SU-DHL-6 (cell line): ENCODE measurements around the gene ASPHD1.

Experiments
- H2AFZ ChIP-seq: fragments of 200-600 bp; sonication (generic); 2 replicates; pipeline ENCODE4 v1.6.1; 2014; ENCODE audit warnings: low read depth, mild to moderate bottlenecking, moderate library complexity, mixed read lengths, antibody characterized with exemption, low read length; ENCODE audit not compliant: severe bottlenecking
- H3F3A ChIP-seq: fragments of 200-600 bp; shearing (Covaris generic); 2 replicates; pipeline ENCODE4 v1.6.0; 2016; ENCODE audit warnings: antibody characterized with exemption, mild to moderate bottlenecking; ENCODE audit not compliant: insufficient read depth
- H3K27ac ChIP-seq: fragments of 200-600 bp; sonication (generic); 2 replicates; pipeline ENCODE4 v1.5.1; 2016; ENCODE audit warnings: low read depth, mild to moderate bottlenecking, low read length, moderate library complexity, mixed read lengths
- H3K27me3 ChIP-seq: fragments of 200-600 bp; sonication (generic), shearing (Covaris generic); 2 replicates; pipeline ENCODE4 v1.6.0; 2014; ENCODE audit warnings: mild to moderate bottlenecking, low read length
- H3K36me3 ChIP-seq: fragments of 200-600 bp; sonication (generic); 2 replicates; pipeline ENCODE4 v1.6.1; 2014; ENCODE audit warnings: mild to moderate bottlenecking, low read length, mixed read lengths
- H3K4me2 ChIP-seq: fragments of 300-600, 200-600 bp; shearing (Covaris generic), sonication (generic); 2 replicates; pipeline ENCODE4 v1.6.0; 2014; ENCODE audit warnings: low read length, low read depth, mild to moderate bottlenecking; ENCODE audit not compliant: poor library complexity, severe bottlenecking
- H3K4me3 ChIP-seq: fragments of 200-600 bp; sonication (generic); 2 replicates; pipeline ENCODE4 v1.5.1; 2014; ENCODE audit warnings: antibody characterized with exemption, low read length, mild to moderate bottlenecking, mixed read lengths; ENCODE audit not compliant: insufficient read depth, poor library complexity, severe bottlenecking
- H3K79me2 ChIP-seq: fragments of 200-600 bp; sonication (generic); 2 replicates; pipeline ENCODE4 v1.6.1; 2014; ENCODE audit warnings: mild to moderate bottlenecking, low read length, moderate library complexity; ENCODE audit not compliant: insufficient read depth
- H3K9ac ChIP-seq: fragments of 200-600 bp; sonication (generic); 2 replicates; pipeline ENCODE4 v1.7.0; 2014; ENCODE audit warnings: mild to moderate bottlenecking, low read length
- H3K9me2 ChIP-seq: fragments of 200-600 bp; sonication (generic); replicated peaks from 2 replicates; pipeline ENCODE4 v1.6.1; 2014; ENCODE audit warnings: low read length; ENCODE audit not compliant: insufficient read depth
- H3K9me3 ChIP-seq: fragments of 200-600 bp; sonication (generic); 2 replicates; pipeline ENCODE4 v1.6.1; 2014; ENCODE audit warnings: low read length, mixed read lengths; ENCODE audit not compliant: insufficient read depth
- H4K20me1 ChIP-seq: fragments of 200-600 bp; sonication (generic); 2 replicates; pipeline ENCODE4 v1.6.1; 2014; ENCODE audit warnings: low read depth, mild to moderate bottlenecking, antibody characterized with exemption, low read length, moderate library complexity, mixed read lengths
- CTCF ChIP-seq: fragments of 200-600 bp; sonication (generic); IDR thresholded peaks from one replicate; pipeline ENCODE4 v1.5.1; 2017; ENCODE audit warnings: antibody characterized with exemption, mild to moderate bottlenecking, low read length, moderate library complexity; ENCODE audit not compliant: insufficient read depth, poor library complexity, severe bottlenecking
- EZH2phosphoT487 ChIP-seq: fragments of 200-600 bp; sonication (generic), shearing (Covaris generic); conservative IDR thresholded peaks from 2 replicates; pipeline ENCODE4 v1.6.1; 2018; ENCODE audit warnings: mild to moderate bottlenecking, antibody characterized with exemption, low read length, moderate library complexity, mixed read lengths

The ASPHD1 gene

GRCh38 chr16:29854520-29855100, 45.7 kb upstream of the ASPHD1 start:
- no peaks in the 10 kb centered on the region for H3K9me2 ChIP-seq
- H3K9ac ChIP-seq = no peak overlapping the region
- H3K27ac ChIP-seq = no peak overlapping the region
- no peak for TF ChIP-seq CTCF
- no peaks in the 10 kb centered on the region for H3K79me2 ChIP-seq
- no peaks in the 10 kb centered on the region for H3K9me3 ChIP-seq
- no peak overlapping the region for H3K4me3 ChIP-seq
- no peak overlapping the region for H2AFZ ChIP-seq
- H3K4me2 ChIP-seq = no peak overlapping the region
- H4K20me1 ChIP-seq = no peaks in the 10 kb centered on the region
- H3K27me3 ChIP-seq = no peaks in the 10 kb centered on the region
- no peaks in the 10 kb centered on the region for H3K36me3 ChIP-seq
- H3F3A ChIP-seq = no peaks in the 10 kb centered on the region

GRCh38 chr16:29857133-29857760, 43.0 kb upstream of the ASPHD1 start:
- TF ChIP-seq EZH2phosphoT487 (no peak), CTCF (no peak)
- no peak overlapping the region for H3K4me2 ChIP-seq
- H3K36me3 ChIP-seq = no peaks in the 10 kb centered on the region
- H3K4me3 ChIP-seq = no peak overlapping the region
- no peak overlapping the region for H2AFZ ChIP-seq
- H3K79me2 ChIP-seq = no peaks in the 10 kb centered on the region; the same call in 1 of the 2 replicates
- no peaks in the 10 kb centered on the region for H4K20me1 ChIP-seq
- no peaks in the 10 kb centered on the region for H3F3A ChIP-seq
- H3K27ac ChIP-seq = no peak overlapping the region
- no peaks in the 10 kb centered on the region for H3K9me2 ChIP-seq
- no peak overlapping the region for H3K9ac ChIP-seq
- H3K9me3 ChIP-seq = no peaks in the 10 kb centered on the region
- H3K27me3 ChIP-seq = no peaks in the 10 kb centered on the region

GRCh38 chr16:29858149-29858849, 42.0 kb upstream of the ASPHD1 start:
- no peak overlapping the region for H3K4me3 ChIP-seq
- no peak overlapping the region for H2AFZ ChIP-seq
- no peak overlapping the region for H3K27ac ChIP-seq
- no peaks in the 10 kb centered on the region for H4K20me1 ChIP-seq
- H3K4me2 ChIP-seq = no peak overlapping the region
- TF ChIP-seq CTCF (no peak), EZH2phosphoT487 (no peak)
- no peaks in the 10 kb centered on the region for H3K9me3 ChIP-seq
- no peaks in the 10 kb centered on the region for H3K9me2 ChIP-seq
- H3K79me2 ChIP-seq = no peaks in the 10 kb centered on the region; the same call in 1 of the 2 replicates
- no peaks in the 10 kb centered on the region for H3K36me3 ChIP-seq
- no peak overlapping the region for H3K9ac ChIP-seq
- no peaks in the 10 kb centered on the region for H3K27me3 ChIP-seq
- no peaks in the 10 kb centered on the region for H3F3A ChIP-seq
